ENCODE results near the gene SSR2.

SSR2 gene

GRCh38 chr1:156021954-156022353, 1.2 kb upstream of the SSR2 start:
- Histone ChIP-seq H3K4me3 (ENCODE audit: low read depth, low read length) (no peak overlapping the region), H3K9me3 (ENCODE audit: control insufficient read depth, insufficient read depth, low read depth, low read length) (no peaks in the 10 kb centered on the region), H3K36me3 (ENCODE audit: control insufficient read depth in 2 of 2, insufficient read depth in 1 of 2, low read length in 2 of 2) (peaks cover 23 to 28% of the 10 kb centered on the region in 2 experiments), H3K4me1 (ENCODE audit: control insufficient read depth, insufficient read depth, low read length) (no peaks in the 10 kb centered on the region), H3K27ac (ENCODE audit: extremely low read depth, low read depth, low read length) (no peak overlapping the region)
- TF ChIP-seq ZNF10 (tag by site-specific recombination; IDR thresholded peaks at IDR 0.05) = no peak
- TF ChIP-seq ZNF664 (tag by site-specific recombination; IDR thresholded peaks at IDR 0.05) = peak; percentile 94
- ChIA-PET POLR2A (no interaction called here), CTCF (interaction anchor here (1.6 kb wide), 1 partner anchor 13 kb away, joined by 3 read pairs; no protein-coding TSS in a partner anchor)

- H3K36me3 ChIP-seq (ENCODE audit: control insufficient read depth in 2 of 2, insufficient read depth in 1 of 2, low read length in 2 of 2) = peaks cover 30 to 37% of the 10 kb centered on the region in 2 experiments
- ChIA-PET CTCF (interaction anchor here (0.7 to 1.6 kb wide), 3 partner anchors 44 to 108 kb away, joined by 3 to 4 read pairs (median 4); no protein-coding TSS in a partner anchor), POLR2A (interaction anchor here (0.6 to 0.7 kb wide), 2 partner anchors 12 to 44 kb away, joined by 3 read pairs; no protein-coding TSS in a partner anchor)
- H3K4me1 ChIP-seq (ENCODE audit: control insufficient read depth, insufficient read depth, low read length) = no peaks in the 10 kb centered on the region
- H3K4me3 ChIP-seq (ENCODE audit: low read depth, low read length) = peak overlapping the region; percentile 85
- no peaks in the 10 kb centered on the region for H3K9me3 ChIP-seq (ENCODE audit: control insufficient read depth, insufficient read depth, low read depth, low read length)
- TF ChIP-seq ZBTB17 (tag by site-specific recombination; IDR thresholded peaks at IDR 0.05) (peak; percentile 77; the same call in 1 of the 2 replicates), ZFHX2 (tag by site-specific recombination; conservative IDR thresholded peaks at IDR 0.05) (no peak), ZNF133 (tag by site-specific recombination; IDR thresholded peaks at IDR 0.05) (no peak), ZNF777 (tag by site-specific recombination; IDR thresholded peaks at IDR 0.05; ENCODE audit: borderline replicate concordance) (no peak), ZNF768 (tag by site-specific recombination; IDR thresholded peaks at IDR 0.05) (no peak), ZNF335 (tag by site-specific recombination; conservative IDR thresholded peaks at IDR 0.05) (peak; percentile 77), SP2 (tag by site-specific recombination; IDR thresholded peaks at IDR 0.05) (no peak), PRDM10 (tag by site-specific recombination; IDR thresholded peaks at IDR 0.05) (0 out of 2 replicates have a peak, but pooled peaks have one; percentile 8), ZNF202 (tag by site-specific recombination; IDR thresholded peaks at IDR 0.05; ENCODE audit: borderline replicate concordance) (no peak), ZNF184 (tag by site-specific recombination; IDR thresholded peaks at IDR 0.05) (no peak), ZNF629 (tag by site-specific recombination; IDR thresholded peaks at IDR 0.05) (0 out of 2 replicates have a peak, but pooled peaks have one; percentile 5), TCF7L2 (IDR thresholded peaks at IDR 0.05; ENCODE audit: borderline replicate concordance, low read depth, low read length) (peak; percentile 37; the same call in 1 of the 2 replicates)
- no peak overlapping the region for H3K27ac ChIP-seq (ENCODE audit: extremely low read depth, low read depth, low read length)
Observed at GRCh38 chr1:156021093-156021428, 310 bp upstream of the SSR2 start.

GRCh38 chr1:156019946-156020292, 832 bp downstream of the SSR2 start:
- Histone ChIP-seq H3K9me3 (ENCODE audit: control insufficient read depth, insufficient read depth, low read depth, low read length) (no peaks in the 10 kb centered on the region), H3K27ac (ENCODE audit: extremely low read depth, low read depth, low read length) (peak overlapping the region; percentile 4; the same call in 1 of the 2 replicates), H3K36me3 (ENCODE audit: control insufficient read depth in 2 of 2, insufficient read depth in 1 of 2, low read length in 2 of 2) (peaks cover 36 to 46% of the 10 kb centered on the region in 2 experiments), H3K4me1 (ENCODE audit: control insufficient read depth, insufficient read depth, low read length) (no peaks in the 10 kb centered on the region), H3K4me3 (ENCODE audit: low read depth, low read length) (peak overlapping the region; percentile 85)
- ChIA-PET POLR2A (interaction anchor here (0.5 kb wide), 1 partner anchor 19 kb away, joined by 4 read pairs; no protein-coding TSS in a partner anchor), CTCF (interaction anchor here (0.6 to 1.6 kb wide), 3 partner anchors 44 to 109 kb away, joined by 3 to 4 read pairs (median 4); no protein-coding TSS in a partner anchor)
- no peak for TF ChIP-seq ZNF266 (tag by site-specific recombination; IDR thresholded peaks at IDR 0.05; ENCODE audit: low read depth)
- no peak for TF ChIP-seq ZNF792 (tag by site-specific recombination; IDR thresholded peaks at IDR 0.05)
- no peak for TF ChIP-seq ZNF530 (tag by site-specific recombination; IDR thresholded peaks at IDR 0.05; ENCODE audit: low read depth)
- TF ChIP-seq ZNF23 (tag by site-specific recombination; IDR thresholded peaks at IDR 0.05; ENCODE audit: borderline replicate concordance) = no peak
- no peak for TF ChIP-seq ZNF777 (tag by site-specific recombination; IDR thresholded peaks at IDR 0.05; ENCODE audit: borderline replicate concordance)
- TF ChIP-seq AEBP2 (tag by site-specific recombination; IDR thresholded peaks at IDR 0.05; ENCODE audit: borderline replicate concordance) = no peak

Measured in HEK293 (cell line).